ENCODE results near the gene FRA10AC1.

FRA10AC1 gene

DNA sequence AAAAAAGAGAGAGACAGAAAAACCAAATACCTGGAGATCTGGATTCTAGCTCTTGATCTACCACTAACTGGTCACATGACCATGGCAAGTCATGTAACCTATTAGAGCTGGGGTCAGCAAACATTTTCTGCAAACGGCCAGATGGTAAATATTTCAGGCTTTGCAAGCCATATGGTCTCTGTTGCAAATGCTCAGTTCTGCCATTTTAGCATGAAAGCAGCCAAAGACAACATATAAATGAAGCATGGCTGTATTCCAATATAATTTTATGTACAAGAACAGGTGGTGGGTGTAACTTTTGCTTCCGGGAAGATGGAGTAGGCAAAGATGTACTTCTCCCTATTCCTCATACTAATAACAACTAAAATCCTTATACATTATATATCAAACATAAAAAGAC, 6.7 kb downstream of the FRA10AC1 start:
- TF ChIP-seq, protein P1, sequence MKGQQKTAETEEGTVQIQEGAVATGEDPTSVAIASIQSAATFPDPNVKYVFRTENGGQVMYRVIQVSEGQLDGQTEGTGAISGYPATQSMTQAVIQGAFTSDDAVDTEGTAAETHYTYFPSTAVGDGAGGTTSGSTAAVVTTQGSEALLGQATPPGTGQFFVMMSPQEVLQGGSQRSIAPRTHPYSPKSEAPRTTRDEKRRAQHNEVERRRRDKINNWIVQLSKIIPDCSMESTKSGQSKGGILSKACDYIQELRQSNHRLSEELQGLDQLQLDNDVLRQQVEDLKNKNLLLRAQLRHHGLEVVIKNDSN (IDR thresholded peaks at IDR 0.05), result peak; percentile 60
- no peak for TF ChIP-seq CREB1 (IDR thresholded peaks at IDR 0.05; ENCODE audit: low read depth)

DNA sequence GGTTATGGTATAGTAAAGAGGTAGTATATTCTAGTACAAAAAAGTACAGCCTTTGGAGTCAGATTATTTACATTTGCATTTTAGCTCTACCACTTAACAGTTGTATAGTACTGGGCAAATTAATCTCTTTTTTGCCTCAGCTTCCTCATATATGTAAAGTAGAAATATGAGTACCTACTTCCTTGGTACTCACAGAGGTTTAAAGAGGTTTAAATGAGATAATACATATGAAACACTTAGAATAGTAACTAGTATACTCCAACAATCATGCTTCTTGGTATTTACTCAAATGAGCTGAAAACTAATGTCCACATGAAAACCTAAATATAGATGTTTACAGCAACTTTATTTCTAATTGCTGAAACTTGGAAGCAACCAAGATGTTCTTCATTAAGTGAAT, 14.7 kb downstream of the FRA10AC1 start:
- TF ChIP-seq YY1 (IDR thresholded peaks at IDR 0.05; ENCODE audit: low read depth), result no peak
- TF ChIP-seq EP300 (IDR thresholded peaks at IDR 0.05; ENCODE audit: borderline replicate concordance), result no peak
- no peak for TF ChIP-seq CEBPB (IDR thresholded peaks at IDR 0.05)
- TF ChIP-seq, protein P2, sequence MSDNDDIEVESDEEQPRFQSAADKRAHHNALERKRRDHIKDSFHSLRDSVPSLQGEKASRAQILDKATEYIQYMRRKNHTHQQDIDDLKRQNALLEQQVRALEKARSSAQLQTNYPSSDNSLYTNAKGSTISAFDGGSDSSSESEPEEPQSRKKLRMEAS (IDR thresholded peaks at IDR 0.05), result no peak
- no peak for TF ChIP-seq TCF12 (IDR thresholded peaks at IDR 0.05; ENCODE audit: low read depth)
- TF ChIP-seq ZBTB7A (IDR thresholded peaks at IDR 0.05; ENCODE audit: low read depth), result no peak
- TF ChIP-seq TAF1 (IDR thresholded peaks at IDR 0.05; ENCODE audit: low read depth), result no peak
- no peak for TF ChIP-seq CREB1 (IDR thresholded peaks at IDR 0.05; ENCODE audit: low read depth)
- no peak for TF ChIP-seq EGR1 (IDR thresholded peaks at IDR 0.05)
- no peak for TF ChIP-seq NFIC (IDR thresholded peaks at IDR 0.05)
- no peak for TF ChIP-seq RAD21 (IDR thresholded peaks at IDR 0.05; ENCODE audit: low read depth)
- no peak for TF ChIP-seq TEAD4 (IDR thresholded peaks at IDR 0.05)
- no peak for TF ChIP-seq FOXM1 (IDR thresholded peaks at IDR 0.05; ENCODE audit: borderline replicate concordance, low read depth)
- TF ChIP-seq, protein P3, sequence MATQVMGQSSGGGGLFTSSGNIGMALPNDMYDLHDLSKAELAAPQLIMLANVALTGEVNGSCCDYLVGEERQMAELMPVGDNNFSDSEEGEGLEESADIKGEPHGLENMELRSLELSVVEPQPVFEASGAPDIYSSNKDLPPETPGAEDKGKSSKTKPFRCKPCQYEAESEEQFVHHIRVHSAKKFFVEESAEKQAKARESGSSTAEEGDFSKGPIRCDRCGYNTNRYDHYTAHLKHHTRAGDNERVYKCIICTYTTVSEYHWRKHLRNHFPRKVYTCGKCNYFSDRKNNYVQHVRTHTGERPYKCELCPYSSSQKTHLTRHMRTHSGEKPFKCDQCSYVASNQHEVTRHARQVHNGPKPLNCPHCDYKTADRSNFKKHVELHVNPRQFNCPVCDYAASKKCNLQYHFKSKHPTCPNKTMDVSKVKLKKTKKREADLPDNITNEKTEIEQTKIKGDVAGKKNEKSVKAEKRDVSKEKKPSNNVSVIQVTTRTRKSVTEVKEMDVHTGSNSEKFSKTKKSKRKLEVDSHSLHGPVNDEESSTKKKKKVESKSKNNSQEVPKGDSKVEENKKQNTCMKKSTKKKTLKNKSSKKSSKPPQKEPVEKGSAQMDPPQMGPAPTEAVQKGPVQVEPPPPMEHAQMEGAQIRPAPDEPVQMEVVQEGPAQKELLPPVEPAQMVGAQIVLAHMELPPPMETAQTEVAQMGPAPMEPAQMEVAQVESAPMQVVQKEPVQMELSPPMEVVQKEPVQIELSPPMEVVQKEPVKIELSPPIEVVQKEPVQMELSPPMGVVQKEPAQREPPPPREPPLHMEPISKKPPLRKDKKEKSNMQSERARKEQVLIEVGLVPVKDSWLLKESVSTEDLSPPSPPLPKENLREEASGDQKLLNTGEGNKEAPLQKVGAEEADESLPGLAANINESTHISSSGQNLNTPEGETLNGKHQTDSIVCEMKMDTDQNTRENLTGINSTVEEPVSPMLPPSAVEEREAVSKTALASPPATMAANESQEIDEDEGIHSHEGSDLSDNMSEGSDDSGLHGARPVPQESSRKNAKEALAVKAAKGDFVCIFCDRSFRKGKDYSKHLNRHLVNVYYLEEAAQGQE (IDR thresholded peaks at IDR 0.05; ENCODE audit: low read depth), result no peak
- TF ChIP-seq, protein P1 (IDR thresholded peaks at IDR 0.05), result no peak

DNA sequence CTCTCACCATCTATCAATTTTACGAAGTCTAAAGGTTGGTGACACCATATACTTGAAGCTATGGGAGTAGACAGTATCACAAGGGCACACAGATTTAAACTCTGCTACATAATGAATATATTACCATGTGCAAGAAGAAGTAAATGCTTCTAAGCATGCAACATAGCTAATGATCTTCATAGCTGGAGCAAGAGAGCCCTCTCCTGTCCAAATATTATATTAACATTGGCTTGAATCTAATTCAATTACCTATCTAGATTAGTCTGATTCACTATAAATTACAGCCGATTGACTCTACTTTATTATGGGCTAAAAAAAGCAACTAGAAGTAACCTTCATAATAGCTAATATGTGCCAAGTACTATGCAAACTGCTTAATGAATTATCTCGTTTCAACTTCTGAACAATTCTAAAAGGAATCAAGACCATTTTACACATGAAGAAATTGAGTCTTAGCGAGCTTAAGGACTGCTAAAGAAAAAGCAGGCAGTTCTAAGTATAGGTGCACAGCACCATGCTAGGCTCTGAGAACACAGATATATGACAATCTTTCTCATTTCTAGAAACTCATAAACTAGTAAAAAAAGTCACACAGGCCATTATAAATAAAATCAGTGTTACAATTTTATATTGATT, 21.9 kb downstream of the FRA10AC1 start:
- TF ChIP-seq NFIC (IDR thresholded peaks at IDR 0.05), result no peak
- peak; percentile 79 for TF ChIP-seq RAD21 (IDR thresholded peaks at IDR 0.05; ENCODE audit: low read depth)

DNA sequence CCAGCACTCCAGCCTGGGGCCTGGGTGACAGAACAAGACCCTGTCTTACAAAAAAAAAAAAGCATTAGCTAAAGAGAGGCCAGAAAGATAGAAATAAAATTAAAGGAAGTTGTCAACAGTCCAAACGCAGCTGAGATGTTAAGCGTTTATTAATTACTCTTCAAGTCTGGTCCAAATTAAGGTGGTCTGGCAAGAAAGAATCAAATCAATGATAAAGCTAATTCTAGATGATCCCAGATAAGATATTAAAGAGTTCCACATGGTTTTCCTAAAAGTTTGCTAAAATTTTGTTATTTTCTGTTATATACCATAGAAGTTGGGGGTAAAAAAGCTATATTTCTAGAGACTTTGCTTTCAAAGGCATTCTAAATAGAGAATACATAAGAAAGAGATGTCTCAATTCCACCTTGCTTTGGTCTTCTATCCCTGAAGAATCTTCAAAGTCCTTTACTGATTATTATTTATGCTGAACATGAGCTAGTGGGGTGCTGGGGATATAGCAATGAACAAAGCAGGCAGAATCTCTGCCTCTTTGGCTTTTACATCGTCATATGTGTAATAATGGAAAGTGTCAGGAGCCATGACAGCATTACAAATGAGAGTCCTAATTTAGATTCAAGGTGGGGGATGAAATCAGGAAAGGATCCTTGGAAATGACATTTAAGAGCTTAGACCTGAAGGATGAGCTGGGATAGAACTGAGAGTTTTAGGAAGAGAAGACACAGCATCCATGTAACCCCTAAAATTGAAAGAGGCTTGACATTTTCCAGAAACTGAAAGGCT, 23.4 kb downstream of the FRA10AC1 start:
- TF ChIP-seq TCF12 (IDR thresholded peaks at IDR 0.05; ENCODE audit: low read depth) (no peak), EGR1 (IDR thresholded peaks at IDR 0.05) (no peak), RAD21 (IDR thresholded peaks at IDR 0.05; ENCODE audit: low read depth) (no peak), EP300 (IDR thresholded peaks at IDR 0.05; ENCODE audit: borderline replicate concordance) (no peak), CEBPB (IDR thresholded peaks at IDR 0.05) (no peak), FOXM1 (IDR thresholded peaks at IDR 0.05; ENCODE audit: borderline replicate concordance, low read depth) (no peak), TAF1 (IDR thresholded peaks at IDR 0.05; ENCODE audit: low read depth) (no peak), ZBTB7A (IDR thresholded peaks at IDR 0.05; ENCODE audit: low read depth) (no peak), CREB1 (IDR thresholded peaks at IDR 0.05; ENCODE audit: low read depth) (no peak), NFIC (IDR thresholded peaks at IDR 0.05) (no peak), YY1 (IDR thresholded peaks at IDR 0.05; ENCODE audit: low read depth) (no peak)
- TF ChIP-seq, protein P3 (IDR thresholded peaks at IDR 0.05; ENCODE audit: low read depth), result no peak
- TF ChIP-seq, protein P1 (IDR thresholded peaks at IDR 0.05), result no peak
- TF ChIP-seq, protein P2 (IDR thresholded peaks at IDR 0.05), result no peak

DNA sequence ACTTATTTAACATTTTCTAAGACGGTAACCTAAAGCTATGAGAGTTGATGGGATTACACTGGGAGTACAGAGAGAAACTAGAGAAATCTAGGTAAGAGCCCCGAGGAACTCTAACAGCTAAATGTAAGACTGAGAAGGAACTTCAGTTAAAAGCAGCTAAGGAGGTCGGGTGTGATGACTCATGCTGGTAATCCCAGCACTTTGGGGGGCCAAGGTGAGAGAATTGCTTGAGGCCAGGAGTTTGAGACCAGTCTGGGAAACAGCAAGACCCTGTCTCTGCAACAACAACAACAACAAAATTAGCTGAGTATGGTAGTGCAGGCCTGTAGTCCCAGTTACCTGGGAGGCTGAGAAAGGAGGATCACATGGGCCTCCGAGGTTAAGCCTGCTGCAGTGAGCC, 24.0 kb downstream of the FRA10AC1 start:
- TF ChIP-seq CREB1 (IDR thresholded peaks at IDR 0.05; ENCODE audit: low read depth) (no peak), TEAD4 (IDR thresholded peaks at IDR 0.05) (no peak), TAF1 (IDR thresholded peaks at IDR 0.05; ENCODE audit: low read depth) (no peak), RAD21 (IDR thresholded peaks at IDR 0.05; ENCODE audit: low read depth) (no peak), NFIC (IDR thresholded peaks at IDR 0.05) (no peak), FOXM1 (IDR thresholded peaks at IDR 0.05; ENCODE audit: borderline replicate concordance, low read depth) (no peak), EGR1 (IDR thresholded peaks at IDR 0.05) (no peak), TCF12 (IDR thresholded peaks at IDR 0.05; ENCODE audit: low read depth) (no peak), YY1 (IDR thresholded peaks at IDR 0.05; ENCODE audit: low read depth) (no peak), EP300 (IDR thresholded peaks at IDR 0.05; ENCODE audit: borderline replicate concordance) (no peak), ZBTB7A (IDR thresholded peaks at IDR 0.05; ENCODE audit: low read depth) (no peak)
- TF ChIP-seq, protein P1 (IDR thresholded peaks at IDR 0.05), result no peak
- TF ChIP-seq, protein P3 (IDR thresholded peaks at IDR 0.05; ENCODE audit: low read depth), result no peak

Data from Ishikawa (cell line).